ENCODE data around the gene ULBP1.

- TF ChIP-seq POLR2AphosphoS5 (IDR thresholded peaks at IDR 0.05; ENCODE audit: low read depth, low read length) (no peak), POLR2A (IDR thresholded peaks at IDR 0.05; ENCODE audit: low read depth, low read length) (no peak), TAF1 (IDR thresholded peaks at IDR 0.05; ENCODE audit: borderline replicate concordance, low read depth, low read length) (no peak)
Observed at GRCh38 chr6:149924933-149925252, 38.9 kb upstream of the ULBP1 start.

Measured in GM12892 (cell line).